Astrocyte (in vitro differentiated cells and primary cell): Measurements from ENCODE around the gene DNAH17.

Experiments
- CTCF ChIP-seq: IDR thresholded peaks from 2 replicates; pipeline ENCODE4 v1.5.1; 2011; ENCODE audit warnings: low read depth, mild to moderate bottlenecking, inconsistent platforms, low read length, moderate library complexity; ENCODE audit not compliant: insufficient read depth
- EZH2 ChIP-seq: IDR thresholded peaks from 2 replicates; pipeline ENCODE4 v1.6.1; 2012; ENCODE audit warnings: mild to moderate bottlenecking, low read length, inconsistent platforms; ENCODE audit not compliant: insufficient read depth

DNA sequence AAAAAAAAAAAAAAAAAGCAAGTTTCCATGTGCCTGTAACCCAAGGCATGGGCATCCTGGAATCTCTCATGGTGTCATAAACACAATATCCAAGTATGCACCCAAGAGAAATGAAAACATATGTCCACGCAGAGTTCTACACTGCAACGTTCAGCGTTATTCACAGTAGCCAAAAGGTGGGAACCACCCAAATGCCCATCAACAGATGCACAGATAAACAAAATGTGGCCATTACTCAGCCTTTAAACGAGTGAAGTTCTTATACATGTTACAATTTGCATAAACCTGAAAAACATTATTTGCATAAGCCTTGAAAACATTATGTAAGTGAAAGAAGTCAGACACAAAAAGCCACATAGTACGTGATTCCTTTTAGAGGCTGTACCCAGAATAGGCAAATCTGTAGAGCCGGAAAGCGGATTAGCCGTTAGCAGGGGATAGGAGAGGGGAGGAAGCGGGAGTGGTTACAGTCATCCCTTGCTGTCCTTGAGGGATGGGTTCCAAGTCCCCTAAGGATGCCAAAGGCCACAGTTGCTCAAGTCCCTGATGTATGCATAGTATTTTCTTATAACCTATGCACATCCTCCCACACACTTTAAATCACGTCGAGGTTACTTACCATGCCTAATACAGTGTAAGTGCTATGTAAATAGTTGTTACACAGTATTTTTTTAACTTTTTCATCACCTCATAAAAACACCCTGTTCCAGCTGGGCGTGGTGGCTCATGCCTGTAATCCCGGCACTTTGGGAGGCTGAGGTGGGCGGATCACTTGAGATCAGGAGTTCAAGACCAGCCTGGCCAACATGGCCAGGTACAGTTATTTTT is 47.3 kb upstream of the DNAH17 start:
- TF ChIP-seq CTCF (no peak), EZH2 (no peak)
